Esophagus squamous epithelium (tissue), 5 donors: ENCODE measurements around the gene ELN. TPM values are rescaled to one million over a fixed set of nuclear protein-coding genes. Genes with fewer than 3 reads are reported as not detected.

Experiments used
- DNase-seq: peaks from one replicate; lab custom pipeline; 2025; lab: John Stamatoyannopoulos, UW
- H3K27ac ChIP-seq, 4 donors: fragments of 200-600 bp; sonication (generic); one replicate each; pipeline ENCODE4 v1.5.1; 2016 to 2019; ENCODE audit warnings: mild to moderate bottlenecking in 1 of 4
- H3K27me3 ChIP-seq, 4 donors: fragments of 200-600 bp; sonication (generic); 1 replicate in 3 of 4; 2 replicates in 1 of 4; pipeline versions ENCODE4 v1.5.1 to v1.6.0; 2017 to 2021; ENCODE audit warnings: antibody characterized with exemption in 1 of 4
- H3K36me3 ChIP-seq, 3 donors: fragments of 200-600 bp; sonication (generic); one replicate each; pipeline ENCODE4 v1.5.1; 2016 to 2019
- H3K4me1 ChIP-seq, 3 donors: fragments of 200-600 bp; sonication (generic); one replicate each; pipeline ENCODE4 v1.5.1; 2017 to 2019
- H3K4me3 ChIP-seq, 4 donors: fragments of 200-600 bp; sonication (generic); 1 replicate in 3 of 4; 2 replicates in 1 of 4; pipeline ENCODE4 v1.5.1; 2016 to 2019; ENCODE audit warnings: mild to moderate bottlenecking in 2 of 4, moderate library complexity in 1 of 4
- H3K9me3 ChIP-seq, 3 donors: fragments of 200-600 bp; sonication (generic); one replicate each; pipeline ENCODE4 v1.5.1; 2016 to 2019
- POLR2A ChIP-seq, 4 donors: fragments of 450-650 bp; IDR thresholded peaks; one replicate each; pipeline ENCODE4 v1.6.1; 2017; ENCODE audit warnings: antibody characterized with exemption in 4 of 4, mild to moderate bottlenecking in 4 of 4, moderate library complexity in 3 of 4
- WGBS, 2 donors: methylation state at CpG; one replicate each; pipeline ENCODE4 v1.1.5; 2018; 5-methylcytosine and 5-hydroxymethylcytosine counted together
- intact Hi-C: fragments of 100-400 bp; cut with DNase I; formaldehyde crosslinking; loops from one replicate; pipeline ENCODE4 v1.15.0; 2022
- total RNA-seq, 4 donors: library from RNA; depleted of rRNA; stranded (reverse); fragments of >200 nt; gene quantifications; one replicate each; pipeline ENCODE4 v1.1.0, GENCODE V29; 2016
- TF ChIP-seq, protein P1 (sequence below), 6 experiments: fragments of 450-650 bp in 4 of 6; fragments of 200-600 bp in 2 of 6; sonication (generic) in 2 of 6; IDR thresholded peaks; one replicate each; pipeline ENCODE4 v1.5.1; 2016 to 2019; ENCODE audit warnings: antibody characterized with exemption in 6 of 6, mild to moderate bottlenecking in 4 of 6, moderate library complexity in 4 of 6
- donor health status: DM: yes; HTN: yes; CAD: no.

The ELN gene
- total RNA-seq, 4 donors from 2014 or later, result 8.9 to 182 (median 20.3) TPM

DNA sequence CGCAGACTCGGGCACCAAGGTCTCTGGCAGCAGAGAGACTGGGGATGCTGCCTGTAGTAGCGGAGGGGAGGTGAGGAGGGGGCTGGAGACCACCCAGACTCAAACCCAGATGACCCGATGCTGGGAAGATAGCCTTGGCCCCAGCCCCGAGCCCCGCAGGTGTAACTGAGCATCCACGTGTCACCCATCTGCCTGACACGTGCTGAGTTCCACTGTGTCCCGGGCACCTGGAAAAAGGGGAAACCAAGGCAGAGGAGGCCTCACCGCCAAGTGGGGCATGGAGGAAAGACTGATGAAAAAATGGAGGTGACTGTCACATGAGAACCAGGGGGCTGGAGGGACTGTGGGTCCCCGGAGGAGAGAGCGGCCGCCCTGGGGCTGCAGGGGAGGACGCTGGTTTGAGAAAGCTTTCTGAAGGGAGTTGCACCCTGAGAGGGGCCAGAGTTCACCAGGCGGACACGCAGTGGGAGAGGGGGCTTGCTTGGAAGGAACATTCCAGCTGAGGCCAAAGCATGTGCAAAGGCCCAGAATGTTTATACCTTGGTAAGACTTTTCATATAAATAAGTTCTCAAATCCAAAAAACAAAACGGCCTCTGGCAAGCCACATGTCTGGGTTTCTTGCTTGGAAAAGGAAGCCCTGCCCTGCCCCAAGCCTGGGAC lies 27.4 kb upstream of the ELN start:
- no peaks in the 10 kb centered on the region for H3K36me3 ChIP-seq
- DNase-seq, result no peak
- peak overlapping the region; percentile 31 to 83 (median 74) for H3K27ac ChIP-seq
- no peak overlapping the region for H3K4me3 ChIP-seq
- H3K9me3 ChIP-seq, result no peaks in the 10 kb centered on the region
- H3K4me1 ChIP-seq, result peaks cover 5 to 44% (median 26%) of the 10 kb centered on the region in 3 donors
- peaks cover 0 to 11% (median 0%) of the 10 kb centered on the region in 4 donors for H3K27me3 ChIP-seq
- TF ChIP-seq, protein P1, sequence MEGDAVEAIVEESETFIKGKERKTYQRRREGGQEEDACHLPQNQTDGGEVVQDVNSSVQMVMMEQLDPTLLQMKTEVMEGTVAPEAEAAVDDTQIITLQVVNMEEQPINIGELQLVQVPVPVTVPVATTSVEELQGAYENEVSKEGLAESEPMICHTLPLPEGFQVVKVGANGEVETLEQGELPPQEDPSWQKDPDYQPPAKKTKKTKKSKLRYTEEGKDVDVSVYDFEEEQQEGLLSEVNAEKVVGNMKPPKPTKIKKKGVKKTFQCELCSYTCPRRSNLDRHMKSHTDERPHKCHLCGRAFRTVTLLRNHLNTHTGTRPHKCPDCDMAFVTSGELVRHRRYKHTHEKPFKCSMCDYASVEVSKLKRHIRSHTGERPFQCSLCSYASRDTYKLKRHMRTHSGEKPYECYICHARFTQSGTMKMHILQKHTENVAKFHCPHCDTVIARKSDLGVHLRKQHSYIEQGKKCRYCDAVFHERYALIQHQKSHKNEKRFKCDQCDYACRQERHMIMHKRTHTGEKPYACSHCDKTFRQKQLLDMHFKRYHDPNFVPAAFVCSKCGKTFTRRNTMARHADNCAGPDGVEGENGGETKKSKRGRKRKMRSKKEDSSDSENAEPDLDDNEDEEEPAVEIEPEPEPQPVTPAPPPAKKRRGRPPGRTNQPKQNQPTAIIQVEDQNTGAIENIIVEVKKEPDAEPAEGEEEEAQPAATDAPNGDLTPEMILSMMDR (IDR thresholded peaks at IDR 0.05), result no peak
- no peak for TF ChIP-seq POLR2A (IDR thresholded peaks at IDR 0.05)
- WGBS, 2 donors, result 62 to 76% methylated on average over 8 to 9 of the region's 17 CpGs
- intact Hi-C loops, result no loop called here

DNA sequence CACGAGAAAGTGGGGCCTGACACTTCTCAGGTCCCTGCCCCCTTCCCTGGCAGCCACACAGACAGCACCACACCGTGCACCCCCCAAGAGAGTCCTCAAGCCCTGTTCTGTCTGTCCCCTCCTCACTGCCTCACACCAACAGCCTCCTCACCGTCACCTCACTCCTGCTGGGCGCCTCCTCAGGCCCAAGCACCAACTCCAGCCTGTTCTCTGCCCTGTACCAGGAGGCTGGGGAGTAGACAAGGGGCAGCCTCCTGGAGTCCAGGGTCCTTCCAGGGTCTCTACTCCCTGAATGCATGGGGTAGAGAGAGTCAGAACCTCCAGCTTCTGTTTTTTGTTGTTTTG lies 26.9 kb upstream of the ELN start:
- intact Hi-C loops, result no loop called here
- peak overlapping the region; percentile 4 to 83 (median 74) for H3K27ac ChIP-seq
- no peaks in the 10 kb centered on the region for H3K9me3 ChIP-seq
- H3K36me3 ChIP-seq, result no peaks in the 10 kb centered on the region
- no peak for DNase-seq
- TF ChIP-seq POLR2A (IDR thresholded peaks at IDR 0.05), result no peak
- TF ChIP-seq, protein P1 (IDR thresholded peaks at IDR 0.05), result no peak
- H3K4me1 ChIP-seq, result peaks cover 5 to 42% (median 24%) of the 10 kb centered on the region in 3 donors
- 37 to 45% methylated on average over 3 of the region's 4 CpGs for WGBS, 2 donors
- H3K27me3 ChIP-seq, result peaks cover 0 to 11% (median 0%) of the 10 kb centered on the region in 4 donors
- no peak overlapping the region for H3K4me3 ChIP-seq

DNA sequence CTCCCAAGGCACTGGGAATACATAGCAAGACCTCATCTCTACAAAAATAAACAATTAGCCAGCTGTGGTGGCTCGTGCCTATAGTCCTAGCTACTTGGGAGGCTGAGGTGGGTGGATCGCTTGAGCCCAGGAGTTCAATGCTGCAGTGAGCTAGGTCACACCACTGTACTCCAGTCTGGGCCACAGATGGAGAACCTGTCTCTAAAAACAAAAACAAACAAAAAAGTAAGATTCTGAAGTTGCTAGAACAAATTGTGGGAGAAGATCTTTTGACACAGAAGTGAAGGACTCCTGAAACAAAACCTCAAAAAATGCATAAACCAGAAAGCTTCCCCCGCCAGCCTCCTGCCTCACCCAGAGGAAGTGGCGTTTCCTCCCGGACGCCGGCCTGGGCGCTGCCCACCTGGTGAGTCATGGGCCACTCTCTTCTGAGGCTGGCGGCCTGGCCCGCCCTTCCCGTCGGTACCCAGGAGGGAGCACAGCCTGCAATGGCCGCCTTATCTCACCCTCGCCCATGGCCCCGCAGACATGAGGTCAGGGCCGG lies 25.4 kb upstream of the ELN start:
- no peak for TF ChIP-seq POLR2A (IDR thresholded peaks at IDR 0.05)
- TF ChIP-seq, protein P1 (IDR thresholded peaks at IDR 0.05), result no peak
- intact Hi-C loops, result no loop called here
- H3K36me3 ChIP-seq, result no peaks in the 10 kb centered on the region
- peaks cover 5 to 53% (median 32%) of the 10 kb centered on the region in 3 donors for H3K4me1 ChIP-seq
- no peak for DNase-seq
- H3K4me3 ChIP-seq, result no peak overlapping the region
- WGBS, 2 donors, result 35 to 77% methylated on average over 4 to 8 of the region's 16 CpGs
- H3K9me3 ChIP-seq, result no peaks in the 10 kb centered on the region
- H3K27me3 ChIP-seq, result peaks cover 0 to 6% (median 0%) of the 10 kb centered on the region in 4 donors
- H3K27ac ChIP-seq, result peak overlapping the region in 3 of 4 donors; percentile 57 to 82 (median 67)

DNA sequence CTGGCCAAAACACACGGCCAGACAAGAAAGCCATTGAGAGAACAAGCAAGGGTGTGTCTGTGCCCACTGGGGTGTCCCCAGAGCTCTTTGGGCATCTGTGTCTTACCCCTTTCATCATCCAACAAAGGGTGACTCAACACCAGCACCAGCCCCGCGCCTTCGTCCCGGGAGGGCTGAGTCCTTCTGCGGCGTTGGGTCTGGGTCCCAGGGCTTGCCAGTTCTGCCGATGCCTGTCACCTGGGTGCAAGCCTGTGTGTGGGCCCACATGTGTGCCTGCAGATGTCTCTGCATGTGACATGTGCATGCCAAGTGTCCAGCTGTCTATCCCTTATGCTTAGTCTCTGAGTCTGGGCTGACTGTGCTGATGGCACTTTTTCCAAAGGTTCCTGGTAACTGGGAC lies 24.4 kb upstream of the ELN start:
- intact Hi-C loops, result no loop called here
- Histone ChIP-seq H3K36me3 (no peaks in the 10 kb centered on the region), H3K4me3 (no peak overlapping the region), H3K27ac (peak overlapping the region in 1 of 4 donors; percentile 67), H3K9me3 (no peaks in the 10 kb centered on the region), H3K4me1 (peaks cover 5 to 53% (median 32%) of the 10 kb centered on the region in 3 donors), H3K27me3 (peaks cover 0 to 3% (median 0%) of the 10 kb centered on the region in 4 donors)
- 82% methylated on average over 8 of the region's 8 CpGs; no CpG with 5 or more reads in 1 of the 2 donors for WGBS, 2 donors
- TF ChIP-seq POLR2A (IDR thresholded peaks at IDR 0.05), result no peak
- TF ChIP-seq, protein P1 (IDR thresholded peaks at IDR 0.05), result no peak
- DNase-seq, result no peak

DNA sequence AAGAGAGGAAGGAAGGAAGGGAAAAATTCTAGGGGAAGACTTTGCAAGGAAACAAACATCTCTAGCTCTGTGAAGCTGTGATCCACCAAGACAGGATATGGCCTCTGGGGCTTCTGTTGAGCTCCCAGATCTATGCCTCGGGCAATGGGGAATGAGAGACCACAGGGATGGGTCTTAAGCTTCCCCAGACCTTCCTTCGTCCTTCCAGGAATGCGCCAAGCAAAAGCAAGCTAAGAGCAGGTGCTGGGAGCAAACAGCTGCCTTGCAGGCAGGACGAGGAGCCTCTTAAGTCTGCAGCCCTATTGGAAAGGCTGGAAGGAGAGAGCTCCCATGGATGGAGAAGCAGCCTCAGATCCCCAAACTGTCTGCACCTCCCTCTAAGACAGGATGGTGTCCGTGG lies 21.9 kb upstream of the ELN start:
- H3K27me3 ChIP-seq, result no peaks in the 10 kb centered on the region
- H3K36me3 ChIP-seq, result no peaks in the 10 kb centered on the region
- intact Hi-C loops, result no loop called here
- H3K9me3 ChIP-seq, result no peaks in the 10 kb centered on the region
- DNase-seq, result no peak
- peak overlapping the region in 2 of 4 donors; percentile 8 to 48 for H3K27ac ChIP-seq
- H3K4me3 ChIP-seq, result no peak overlapping the region
- 53 to 56% methylated on average over 3 to 5 of the region's 5 CpGs for WGBS, 2 donors
- no peak for TF ChIP-seq POLR2A (IDR thresholded peaks at IDR 0.05)
- TF ChIP-seq, protein P1 (IDR thresholded peaks at IDR 0.05), result no peak
- H3K4me1 ChIP-seq, result peaks cover 2 to 40% (median 15%) of the 10 kb centered on the region in 3 donors
